HG03378 (cell line): ENCODE data around the gene KRT82.
A peak's percentile ranks its signal among the peaks of the same experiment; 100 is the strongest.

ENCODE experiments used
- ATAC-seq: cut with Tn5 transposase; IDR thresholded peaks from one replicate; pipeline ENCODE4 v1.9.1; 2021; ENCODE audit warnings: mild to moderate bottlenecking, moderate library complexity; ENCODE audit not compliant: unreplicated experiment

The KRT82 gene

GRCh38 chr12:52363111-52363679 is 42.9 kb downstream of the KRT82 start:
- no peak for ATAC-seq

GRCh38 chr12:52362118-52362726 is 43.9 kb downstream of the KRT82 start:
- ATAC-seq, result no peak

- ATAC-seq, result no peak
These were observed 44.6 kb downstream of the KRT82 start for GRCh38 chr12:52361553-52361952.

- no peak for ATAC-seq
These were observed 45.4 kb downstream of the KRT82 start for GRCh38 chr12:52360663-52361271.

- ATAC-seq, result no peak
These were observed 46.0 kb downstream of the KRT82 start for GRCh38 chr12:52360106-52360662.

- ATAC-seq, result no peak
These were observed 46.5 kb downstream of the KRT82 start for GRCh38 chr12:52359621-52360061.

- peak; percentile 88 for ATAC-seq
These were observed 47.4 kb downstream of the KRT82 start for GRCh38 chr12:52358575-52359350.

GRCh38 chr12:52356762-52357580 is 49.2 kb downstream of the KRT82 start:
- ATAC-seq, result no peak

- no peak for ATAC-seq
These were observed 49.9 kb downstream of the KRT82 start for GRCh38 chr12:52356031-52356761.

GRCh38 chr12:52355176-52355575 is 51.0 kb downstream of the KRT82 start:
- no peak for ATAC-seq

- no peak for ATAC-seq
These were observed 51.9 kb downstream of the KRT82 start for GRCh38 chr12:52354200-52354599.

GRCh38 chr12:52353766-52354165 is 52.4 kb downstream of the KRT82 start:
- no peak for ATAC-seq

GRCh38 chr12:52352951-52353350 is 53.2 kb downstream of the KRT82 start:
- ATAC-seq, result no peak

GRCh38 chr12:52351196-52352059 is 54.7 kb downstream of the KRT82 start:
- ATAC-seq, result no peak

GRCh38 chr12:52350786-52351185 is 55.3 kb downstream of the KRT82 start:
- no peak for ATAC-seq

- ATAC-seq, result no peak
These were observed 56.0 kb downstream of the KRT82 start for GRCh38 chr12:52350021-52350620.

GRCh38 chr12:52349196-52349595 is 56.9 kb downstream of the KRT82 start:
- no peak for ATAC-seq
